ENCODE measurements around the gene XYLT1.

Gene XYLT1

GRCh38 chr16:17457513-17457912 is 13.2 kb downstream of the XYLT1 start:
- DNase-seq (ENCODE audit: low read depth) = no peak

GRCh38 chr16:17454162-17454730 is 16.5 kb downstream of the XYLT1 start:
- no peak for DNase-seq (ENCODE audit: low read depth)

GRCh38 chr16:17453364-17454038 is 17.3 kb downstream of the XYLT1 start:
- DNase-seq (ENCODE audit: low read depth) = no peak

GRCh38 chr16:17452922-17453321 is 17.8 kb downstream of the XYLT1 start:
- peak; percentile 51 for DNase-seq (ENCODE audit: low read depth)

GRCh38 chr16:17451843-17452242 is 18.9 kb downstream of the XYLT1 start:
- DNase-seq (ENCODE audit: low read depth) = no peak

GRCh38 chr16:17450291-17450690 is 20.5 kb downstream of the XYLT1 start:
- DNase-seq (ENCODE audit: low read depth) = no peak

DNA sequence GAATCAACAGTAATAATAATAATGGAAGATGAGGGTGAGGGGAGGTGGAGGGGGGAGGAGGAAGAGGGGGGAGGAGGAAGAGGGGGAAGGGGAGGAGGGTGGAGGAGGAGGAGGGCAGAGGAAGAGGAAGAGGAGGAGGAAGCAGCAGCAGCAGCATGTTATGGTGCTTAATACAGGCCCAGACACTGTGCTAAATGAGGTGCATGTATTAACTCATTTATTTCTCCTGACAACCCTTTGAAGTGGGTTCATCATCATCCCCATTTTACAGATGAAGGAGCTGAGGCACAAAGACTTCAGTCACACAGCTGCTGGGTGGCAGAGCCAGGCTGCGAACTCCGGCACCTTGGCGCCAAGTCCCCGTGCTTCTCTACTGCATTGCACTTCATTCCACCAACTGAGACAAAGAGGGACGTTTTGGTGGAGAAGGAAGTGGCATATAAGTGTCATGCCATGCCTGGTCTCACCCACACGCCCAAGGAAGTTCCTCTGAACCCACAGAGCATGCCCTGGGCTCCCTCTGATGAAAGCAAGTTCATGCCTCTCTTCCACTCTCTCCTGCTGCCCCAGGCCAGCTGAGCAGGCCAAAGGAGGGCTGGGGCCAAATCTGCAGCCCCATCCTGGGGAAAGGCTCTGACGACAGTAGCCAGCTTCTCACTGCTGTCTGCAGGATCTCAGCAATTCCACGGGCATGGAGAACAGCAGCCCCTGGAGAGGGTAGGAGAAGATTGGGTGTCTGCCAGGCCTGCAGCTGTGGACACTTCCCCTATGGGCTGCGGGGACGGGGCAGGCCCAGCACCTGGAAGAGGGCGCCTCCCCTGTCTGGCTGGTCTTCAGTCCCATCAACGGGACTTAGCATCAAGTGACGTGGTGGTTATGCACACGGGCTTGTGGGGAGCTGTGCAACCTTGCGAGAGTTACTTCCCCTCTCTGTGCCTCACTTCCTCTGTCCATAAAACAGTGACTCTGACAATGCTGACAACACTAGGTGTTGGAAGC is 21.8 kb downstream of the XYLT1 start:
- no peak for DNase-seq (ENCODE audit: low read depth)

DNA sequence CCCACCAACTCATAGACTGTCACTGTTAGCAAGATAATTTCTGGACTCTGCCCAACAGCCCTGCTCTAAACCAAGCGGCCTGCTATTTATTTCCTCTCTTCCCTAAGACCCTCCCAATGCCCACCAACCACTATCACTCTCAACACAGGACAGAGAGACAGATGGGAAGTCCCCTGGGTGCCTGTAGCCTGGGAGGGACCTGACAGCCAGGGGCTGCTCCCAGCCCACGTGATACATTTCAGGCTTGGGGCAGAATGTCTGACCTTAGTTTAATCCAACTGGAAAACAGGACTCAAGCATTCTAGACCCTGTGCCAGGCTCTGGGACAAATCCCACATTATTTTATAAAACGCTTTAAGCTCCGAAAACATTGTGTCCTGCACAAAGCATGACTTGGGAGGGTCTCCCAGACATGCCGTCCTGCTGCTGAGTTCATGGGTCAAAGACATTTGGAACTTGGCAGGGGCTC is 23.6 kb downstream of the XYLT1 start:
- DNase-seq (ENCODE audit: low read depth) = no peak

DNA sequence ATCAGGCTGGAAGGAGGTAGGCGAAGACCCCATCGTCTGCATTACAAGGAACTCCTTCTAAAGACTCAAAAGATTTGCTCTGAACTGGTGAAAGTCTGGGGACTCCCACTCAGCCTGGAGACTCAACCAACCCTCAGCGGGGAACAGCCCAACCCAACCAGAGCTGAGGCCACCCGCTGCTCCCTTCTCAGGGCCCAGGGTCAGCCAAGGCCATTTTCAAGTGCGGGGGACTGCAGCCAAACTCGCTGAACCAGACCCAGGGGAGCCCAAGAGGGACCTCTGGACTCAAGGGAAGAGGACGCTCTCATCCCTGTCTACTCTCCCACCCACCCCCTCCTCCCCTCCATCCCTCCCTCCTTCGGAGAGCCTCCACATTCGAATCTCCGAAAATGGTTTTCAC is 24.1 kb downstream of the XYLT1 start:
- no peak for DNase-seq (ENCODE audit: low read depth)

- DNase-seq (ENCODE audit: low read depth) = no peak
Observed at GRCh38 chr16:17445421-17445820, 25.3 kb downstream of the XYLT1 start.

DNA sequence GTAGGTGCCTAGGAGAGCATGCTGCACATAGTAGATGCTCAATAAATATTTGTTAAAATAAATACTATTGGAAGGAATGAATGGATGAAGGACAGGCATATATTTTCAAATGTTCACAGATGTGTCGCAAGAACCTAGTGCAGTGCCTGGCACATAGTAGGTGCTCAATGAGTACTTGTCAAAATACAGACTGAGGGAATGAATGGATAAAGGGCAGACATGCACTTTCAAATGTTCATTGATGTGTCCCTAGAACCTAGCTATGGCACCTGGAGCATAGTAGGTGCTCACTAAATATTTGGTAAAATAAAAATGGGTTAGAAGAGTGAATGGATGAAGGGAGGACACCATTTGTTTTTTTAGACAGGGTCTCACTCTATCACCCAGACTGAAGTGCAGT is 26.1 kb downstream of the XYLT1 start:
- no peak for DNase-seq (ENCODE audit: low read depth)

DNA sequence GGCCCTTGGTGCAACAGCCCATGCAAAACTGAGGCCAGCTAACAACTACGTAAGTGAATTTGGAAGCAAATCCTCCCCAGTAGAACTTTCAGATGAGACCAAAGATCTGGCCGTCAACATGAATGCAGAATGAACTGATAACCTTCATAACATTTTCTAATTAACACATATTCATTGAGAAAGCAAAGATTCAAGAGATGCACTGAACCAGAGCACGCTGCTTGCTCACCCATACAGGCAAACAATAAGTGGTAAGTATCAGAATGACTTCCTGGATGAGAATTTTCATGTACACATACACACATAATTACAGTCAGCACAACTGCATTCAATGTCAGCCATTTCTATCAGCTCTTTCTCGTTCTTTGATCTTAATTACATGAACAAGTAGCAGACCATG is 30.6 kb downstream of the XYLT1 start:
- no peak for DNase-seq (ENCODE audit: low read depth)

DNA sequence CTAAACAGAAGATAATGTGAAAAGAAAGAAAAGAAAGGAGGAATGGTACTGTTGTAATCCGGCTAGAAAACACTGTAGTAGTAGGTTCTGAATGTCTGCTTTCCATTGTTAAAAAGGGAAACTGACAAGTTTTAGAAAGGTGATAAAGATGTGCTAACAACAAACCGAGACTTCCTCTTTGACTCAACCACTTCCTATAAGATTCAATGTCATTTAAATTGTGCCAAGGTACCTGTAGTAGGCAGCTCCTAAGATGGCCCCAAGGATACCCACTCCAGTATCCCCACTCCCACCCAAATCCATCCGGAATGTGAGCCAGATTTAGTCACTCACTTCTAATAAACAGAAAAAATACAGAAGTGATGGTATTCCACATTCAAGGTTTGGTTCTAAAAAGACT is 31.2 kb downstream of the XYLT1 start:
- DNase-seq (ENCODE audit: low read depth) = no peak

GRCh38 chr16:17437981-17438380 is 32.8 kb downstream of the XYLT1 start:
- no peak for DNase-seq (ENCODE audit: low read depth)

DNA sequence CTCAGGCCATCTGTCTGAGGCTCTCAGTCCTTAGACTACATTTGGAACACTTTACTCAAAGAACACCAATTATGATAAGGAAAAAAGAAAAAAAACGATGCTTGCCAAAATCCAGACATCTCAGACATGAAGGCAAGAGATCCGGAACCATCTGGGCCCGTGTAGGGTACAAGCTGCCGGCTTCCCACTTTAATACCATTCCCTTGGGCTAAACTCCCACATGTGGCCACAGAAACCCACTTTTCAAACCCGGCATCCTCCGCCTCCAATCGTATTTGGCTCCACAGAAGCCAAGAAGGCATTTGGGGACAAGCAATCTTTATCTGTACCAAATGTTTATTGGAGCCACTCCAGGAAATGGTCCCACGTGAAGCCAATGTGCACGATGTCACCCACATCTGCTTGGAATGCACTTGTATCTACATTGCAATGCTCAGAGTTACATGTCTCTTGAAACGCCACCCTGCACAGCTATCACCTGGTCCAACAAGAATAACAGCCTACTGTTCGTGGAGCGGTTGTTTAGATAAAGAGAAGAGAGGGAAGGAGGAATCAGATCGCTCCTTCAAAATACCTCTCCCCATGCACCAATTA is 33.5 kb downstream of the XYLT1 start:
- DNase-seq (ENCODE audit: low read depth) = no peak

DNA sequence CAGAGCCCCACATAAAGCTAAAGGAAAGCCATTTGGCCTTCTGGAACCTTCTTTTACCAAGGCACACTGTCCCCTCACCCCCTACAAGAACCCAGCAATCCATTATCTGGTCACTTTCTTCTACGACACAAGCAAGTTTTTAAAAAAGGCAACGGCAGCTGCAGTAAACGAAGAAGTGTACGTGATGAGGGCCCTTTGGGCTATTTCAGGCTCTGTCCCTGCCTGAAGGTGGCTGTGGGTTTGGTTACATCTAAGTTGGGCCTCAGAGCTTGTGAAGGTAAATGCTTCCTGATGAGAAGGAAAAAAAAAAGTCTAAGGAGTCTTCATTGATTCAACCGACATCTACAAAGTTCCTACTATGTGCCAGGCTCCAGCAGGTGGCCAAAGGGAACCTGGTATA is 35.4 kb downstream of the XYLT1 start:
- DNase-seq (ENCODE audit: low read depth) = no peak

DNA sequence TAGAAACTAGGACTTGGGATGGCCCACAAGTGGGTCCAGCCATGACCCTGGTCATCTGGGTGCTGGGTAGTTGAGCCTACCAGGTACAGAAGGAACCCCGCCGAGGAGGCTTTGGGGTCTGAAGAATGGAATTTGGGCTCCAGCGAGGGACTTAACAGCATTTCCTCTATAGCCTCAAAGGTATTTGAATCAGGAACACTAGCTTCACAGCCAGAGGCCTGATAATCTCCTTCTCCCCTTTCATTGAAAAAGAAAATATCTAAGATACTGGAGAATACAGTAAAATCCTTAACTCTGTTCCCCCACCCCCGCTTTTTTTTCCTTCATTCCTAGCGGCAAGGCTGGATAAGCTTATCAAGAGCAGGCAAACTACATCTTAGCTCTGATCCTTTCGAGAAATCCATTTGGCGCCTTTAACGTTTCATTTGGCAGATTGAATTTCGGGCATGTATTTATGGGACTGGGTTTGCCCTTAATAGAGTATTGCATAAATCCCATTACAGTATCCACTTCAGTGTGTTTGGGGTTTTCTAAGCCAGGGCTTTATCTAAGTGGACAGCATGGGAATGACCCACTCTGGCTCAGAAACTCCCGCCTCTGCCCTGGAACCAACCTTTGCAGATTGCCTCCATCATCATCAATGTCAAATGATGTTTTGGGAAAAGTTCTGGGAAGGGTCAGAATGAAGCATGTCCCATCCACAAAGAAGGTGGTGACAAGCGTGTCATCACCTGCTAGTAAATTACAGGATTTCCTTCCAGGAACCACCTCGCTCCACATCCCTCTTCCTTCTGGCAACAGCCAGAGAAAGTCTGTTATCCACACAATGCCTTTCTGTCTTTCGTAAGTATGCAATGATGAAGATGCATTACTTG is 36.9 kb downstream of the XYLT1 start:
- DNase-seq (ENCODE audit: low read depth) = no peak

DNA sequence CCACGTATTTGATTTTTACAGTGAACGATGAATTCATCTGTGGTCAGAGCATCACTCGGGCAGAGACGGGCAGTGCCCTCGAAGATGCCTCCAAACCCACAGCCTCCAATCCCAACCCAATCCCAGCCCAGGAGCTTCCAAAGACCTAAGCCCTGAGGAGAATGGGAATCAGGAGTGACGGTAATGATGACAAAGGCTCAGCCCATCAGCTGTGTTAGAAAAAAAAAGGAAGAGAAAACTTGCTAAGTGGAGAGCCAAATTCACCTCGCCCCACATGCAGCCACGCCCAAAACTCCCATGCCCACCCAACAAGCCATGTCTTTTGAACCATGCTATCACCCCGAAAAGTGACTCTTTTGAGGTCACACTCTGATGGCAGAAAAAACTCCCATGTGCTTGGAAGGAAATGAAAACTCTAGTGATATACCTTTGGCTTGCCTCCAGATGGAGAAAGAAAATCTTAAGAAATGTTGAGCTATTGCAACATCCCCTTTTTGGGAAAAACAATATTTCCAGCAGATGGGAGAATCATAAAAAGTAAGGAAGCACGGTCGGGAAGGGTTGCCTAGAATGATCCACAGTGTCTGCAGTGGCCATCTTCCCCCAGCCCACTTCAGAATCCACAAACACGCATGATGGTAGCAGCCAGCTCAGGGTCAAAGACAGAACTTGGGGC is 37.7 kb downstream of the XYLT1 start:
- peak; percentile 57 for DNase-seq (ENCODE audit: low read depth)

- no peak for DNase-seq (ENCODE audit: low read depth)
Observed at GRCh38 chr16:17431968-17432625, 38.7 kb downstream of the XYLT1 start.

DNA sequence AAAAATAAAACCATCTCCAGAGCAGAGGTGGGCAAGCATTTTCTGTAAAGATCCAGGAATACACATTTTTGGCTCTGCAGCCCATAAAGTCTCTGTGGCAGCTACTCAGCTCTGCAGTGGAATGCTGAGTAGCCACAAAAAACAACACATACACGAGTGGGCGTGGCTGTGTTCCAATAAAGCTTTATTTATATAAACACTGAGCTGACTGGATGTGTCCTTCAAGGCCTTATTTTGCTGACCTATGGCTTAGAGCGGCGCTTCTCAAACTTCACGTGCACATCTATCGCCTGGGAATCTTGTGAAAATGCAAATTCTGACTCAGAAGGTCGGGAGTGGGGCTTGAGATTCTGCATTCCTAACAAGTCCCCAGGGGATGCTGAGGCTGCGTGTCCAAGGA is 39.7 kb downstream of the XYLT1 start:
- no peak for DNase-seq (ENCODE audit: low read depth)

All from stromal cell of bone marrow (primary cell).